ENCODE results near the gene LITAFD. TPM values are rescaled to one million over a fixed set of nuclear protein-coding genes. Genes with fewer than 3 reads are reported as not detected.

The LITAFD gene
- total RNA-seq, 2 donors from 2014 or later, result not detected

- DNase-seq, result no peak
- Histone ChIP-seq H3K4me1 (ENCODE audit: control insufficient read depth, insufficient read depth, low read length) (no peaks in the 10 kb centered on the region), H3K9ac (ENCODE audit: extremely low read depth, low read length, poor library complexity, severe bottlenecking) (no peak overlapping the region), H3K36me3 (ENCODE audit: control insufficient read depth, insufficient read depth, low read length) (peaks cover 54% of the 10 kb centered on the region), H3K27ac (ENCODE audit: low read depth, low read length) (no peak overlapping the region), H3K9me3 (ENCODE audit: control insufficient read depth, low read length) (no peaks in the 10 kb centered on the region), H3K27me3 (ENCODE audit: control insufficient read depth, insufficient read depth, low read length, poor library complexity, severe bottlenecking) (no peaks in the 10 kb centered on the region), H3K4me3 (ENCODE audit: low read length) (no peak overlapping the region)
- WGBS, 2 experiments (ENCODE audit: insufficient coverage in 1 of 2, insufficient read length in 1 of 2), result 93 to 95% methylated on average over 10 to 14 of the region's 14 CpGs
- TF ChIP-seq CTCF (conservative IDR thresholded peaks at IDR 0.05), result no peak
- Mint-ChIP-seq H3K9me3 (no peaks in the 10 kb centered on the region), H3K4me1 (no peaks in the 10 kb centered on the region), H3K4me3 (no peak overlapping the region), H3K27ac (no peak overlapping the region), H3K36me3 (ENCODE audit: low read depth) (peaks cover 53% of the 10 kb centered on the region), H3K27me3 (ENCODE audit: insufficient read depth) (no peaks in the 10 kb centered on the region)
Measured at GRCh38 chr16:8889893-8890548, 7.9 kb downstream of the LITAFD start.

GRCh38 chr16:8890549-8890921, 8.4 kb downstream of the LITAFD start:
- H3K27ac ChIP-seq (ENCODE audit: low read depth, low read length), result no peak overlapping the region
- no peak for DNase-seq
- H3K36me3 Mint-ChIP-seq (ENCODE audit: low read depth), result peaks cover 58% of the 10 kb centered on the region
- no peak overlapping the region for H3K4me3 ChIP-seq (ENCODE audit: low read length)
- peaks cover 59% of the 10 kb centered on the region for H3K36me3 ChIP-seq (ENCODE audit: control insufficient read depth, insufficient read depth, low read length)
- H3K27ac Mint-ChIP-seq, result no peak overlapping the region
- H3K27me3 Mint-ChIP-seq (ENCODE audit: insufficient read depth), result no peaks in the 10 kb centered on the region
- no peak overlapping the region for H3K9ac ChIP-seq (ENCODE audit: extremely low read depth, low read length, poor library complexity, severe bottlenecking)
- no peaks in the 10 kb centered on the region for H3K9me3 ChIP-seq (ENCODE audit: control insufficient read depth, low read length)
- no peak overlapping the region for H3K4me3 Mint-ChIP-seq
- H3K9me3 Mint-ChIP-seq, result no peaks in the 10 kb centered on the region
- no peak for TF ChIP-seq CTCF (conservative IDR thresholded peaks at IDR 0.05)
- no peaks in the 10 kb centered on the region for H3K27me3 ChIP-seq (ENCODE audit: control insufficient read depth, insufficient read depth, low read length, poor library complexity, severe bottlenecking)
- H3K4me1 ChIP-seq (ENCODE audit: control insufficient read depth, insufficient read depth, low read length), result no peaks in the 10 kb centered on the region
- no peaks in the 10 kb centered on the region for H3K4me1 Mint-ChIP-seq
- 87 to 100% methylated on average over 1 to 5 of the region's 5 CpGs for WGBS, 2 experiments (ENCODE audit: insufficient coverage in 1 of 2, insufficient read length in 1 of 2)

- peaks cover 67% of the 10 kb centered on the region for H3K36me3 Mint-ChIP-seq (ENCODE audit: low read depth)
- WGBS, 2 experiments (ENCODE audit: insufficient coverage in 1 of 2, insufficient read length in 1 of 2), result 92 to 97% methylated on average over 9 to 16 of the region's 16 CpGs
- no peaks in the 10 kb centered on the region for H3K4me1 ChIP-seq (ENCODE audit: control insufficient read depth, insufficient read depth, low read length)
- no peak overlapping the region for H3K27ac Mint-ChIP-seq
- no peak overlapping the region for H3K4me3 Mint-ChIP-seq
- peaks cover 73% of the 10 kb centered on the region for H3K36me3 ChIP-seq (ENCODE audit: control insufficient read depth, insufficient read depth, low read length)
- no peak for TF ChIP-seq CTCF (conservative IDR thresholded peaks at IDR 0.05)
- H3K9me3 Mint-ChIP-seq, result no peaks in the 10 kb centered on the region
- H3K9me3 ChIP-seq (ENCODE audit: control insufficient read depth, low read length), result no peaks in the 10 kb centered on the region
- no peaks in the 10 kb centered on the region for H3K4me1 Mint-ChIP-seq
- DNase-seq, result no peak
- H3K27ac ChIP-seq (ENCODE audit: low read depth, low read length), result peak overlapping the region; percentile 73
- no peak overlapping the region for H3K4me3 ChIP-seq (ENCODE audit: low read length)
- H3K9ac ChIP-seq (ENCODE audit: extremely low read depth, low read length, poor library complexity, severe bottlenecking), result no peak overlapping the region
- no peaks in the 10 kb centered on the region for H3K27me3 Mint-ChIP-seq (ENCODE audit: insufficient read depth)
- no peaks in the 10 kb centered on the region for H3K27me3 ChIP-seq (ENCODE audit: control insufficient read depth, insufficient read depth, low read length, poor library complexity, severe bottlenecking)
Measured at GRCh38 chr16:8892101-8892575, 10.0 kb downstream of the LITAFD start.
